Keratinocyte (primary cell): Measurements from ENCODE around the gene PTOV1. TPM values are rescaled to one million over a fixed set of nuclear protein-coding genes. Genes with fewer than 3 reads are reported as not detected.

ENCODE experiments used
- DNase-seq: peaks from one replicate; pipeline ENCODE4 v3.0.0-alpha.2; 2011; ENCODE audit warnings: low read depth, missing footprints, low spot score
- FAIRE-seq: peaks from 2 replicates; lab custom pipeline; 2011; peaks lifted over from hg19 to GRCh38; lab: Jason Lieb, UNC
- H2AFZ ChIP-seq: 2 replicates; pipeline ENCODE4 v1.6.0; 2012; ENCODE audit warnings: low read length, control low read depth, inconsistent platforms; ENCODE audit not compliant: control insufficient read depth
- H3K27ac ChIP-seq: 2 replicates; pipeline ENCODE4 v1.5.1; 2011; ENCODE audit warnings: low read length; ENCODE audit not compliant: control insufficient read depth, insufficient read depth
- H3K27me3 ChIP-seq: 3 replicates; pipeline ENCODE4 v1.6.0; 2011; ENCODE audit warnings: low read length; ENCODE audit not compliant: control insufficient read depth, insufficient read depth; ENCODE audit errors: extremely low read depth
- H3K36me3 ChIP-seq, 2 experiments: 2 replicates in 1 of 2; 3 replicates in 1 of 2; pipeline ENCODE4 v1.5.1; 2011; ENCODE audit warnings: low read length in 2 of 2, mild to moderate bottlenecking in 1 of 2; ENCODE audit not compliant: control insufficient read depth in 2 of 2, insufficient read depth in 2 of 2; ENCODE audit errors: extremely low read depth in 1 of 2
- H3K4me1 ChIP-seq: 3 replicates; pipeline ENCODE4 v1.5.1; 2011; ENCODE audit warnings: low read length; ENCODE audit not compliant: control insufficient read depth, insufficient read depth; ENCODE audit errors: extremely low read depth
- H3K4me2 ChIP-seq: 3 replicates; pipeline ENCODE4 v1.6.0; 2011; ENCODE audit warnings: low read depth, low read length; ENCODE audit not compliant: control insufficient read depth, insufficient read depth; ENCODE audit errors: extremely low read depth
- H3K4me3 ChIP-seq, 3 experiments: fragments of 200-600 bp in 1 of 3; sonication (generic) in 1 of 3; 2 replicates in 2 of 3; 3 replicates in 1 of 3; pipeline ENCODE4 v1.5.1; 2011 to 2016; ENCODE audit warnings: low read length in 3 of 3, mild to moderate bottlenecking in 3 of 3, control low read depth in 2 of 3, inconsistent platforms in 1 of 3, low read depth in 1 of 3, mixed read lengths in 1 of 3, mixed run types in 1 of 3, moderate library complexity in 1 of 3; ENCODE audit not compliant: control insufficient read depth in 2 of 3, insufficient read depth in 2 of 3; ENCODE audit errors: extremely low read depth in 1 of 3
- H3K79me2 ChIP-seq: 2 replicates; pipeline ENCODE4 v1.6.0; 2012; ENCODE audit warnings: low read length; ENCODE audit not compliant: control insufficient read depth, insufficient read depth
- H3K9ac ChIP-seq: 3 replicates; pipeline ENCODE4 v1.6.0; 2011; ENCODE audit warnings: low read length; ENCODE audit not compliant: control insufficient read depth, insufficient read depth; ENCODE audit errors: extremely low read depth
- H3K9me1 ChIP-seq: 3 replicates; pipeline ENCODE4 v1.6.0; 2011; ENCODE audit warnings: low read length; ENCODE audit not compliant: control insufficient read depth, insufficient read depth; ENCODE audit errors: extremely low read depth
- H3K9me3 ChIP-seq: 2 replicates; pipeline ENCODE4 v1.5.1; 2012; ENCODE audit warnings: low read depth, low read length; ENCODE audit not compliant: control insufficient read depth
- H4K20me1 ChIP-seq: 3 replicates; pipeline ENCODE4 v1.6.0; 2011; ENCODE audit warnings: low read length; ENCODE audit not compliant: control insufficient read depth, insufficient read depth; ENCODE audit errors: extremely low read depth
- CTCF ChIP-seq, 3 experiments: IDR thresholded peaks in 1 of 3; conservative IDR thresholded peaks in 1 of 3; optimal IDR thresholded peaks in 1 of 3; 2 replicates in 2 of 3; 3 replicates in 1 of 3; pipeline versions ENCODE3 to v1.5.1; 2011; ENCODE audit warnings: low read length in 3 of 3, mild to moderate bottlenecking in 3 of 3, moderate library complexity in 2 of 3, control low read depth in 1 of 3, inconsistent platforms in 1 of 3; ENCODE audit not compliant: insufficient read depth in 2 of 3; ENCODE audit errors: extremely low read depth in 1 of 3
- EZH2 ChIP-seq: IDR thresholded peaks from one replicate; pipeline ENCODE4 v1.6.1; 2012; ENCODE audit warnings: inconsistent platforms, mild to moderate bottlenecking, low read length, moderate library complexity
- dilution Hi-C: fragments of 300-500 bp; cut with MboI; formaldehyde crosslinking; loops from one replicate; pipeline ENCODE4 v1.7.0; 2020; ENCODE audit warnings: low sequenced_read_pairs; ENCODE audit not compliant: extremely low pct_ligation_motif_present
- polyA plus RNA-seq, 5 experiments: library from polyadenylated mRNA; depleted of rRNA in 3 of 5; stranded (reverse) in 3 of 5; stranded (forward) in 1 of 5; unstranded in 1 of 5; fragments of >200 nt; gene quantifications; 1 replicate in 1 of 5; 2 replicates in 3 of 5; 3 replicates in 1 of 5; pipeline versions ENCODE4 v1.2.1 to v1.2.3, GENCODE V29; 2011 to 2012; ENCODE audit warnings: missing spikeins in 2 of 5, low read depth in 1 of 5, low replicate concordance in 1 of 5

PTOV1 gene
- polyA plus RNA-seq, 1 donor (not counting 4 experiments of a cell fraction or from before 2014, with no cell fraction given) = 22.9 TPM

- Histone ChIP-seq H3K4me2 (no peak overlapping the region), H3K4me1 (no peaks in the 10 kb centered on the region), H3K79me2 (no peaks in the 10 kb centered on the region), H3K9ac (no peak overlapping the region), H3K9me3 (no peaks in the 10 kb centered on the region), H3K4me3 (no peak overlapping the region), H3K27ac (no peak overlapping the region), H4K20me1 (no peaks in the 10 kb centered on the region), H3K9me1 (no peaks in the 10 kb centered on the region), H3K27me3 (no peaks in the 10 kb centered on the region), H2AFZ (no peak overlapping the region), H3K36me3 (peaks cover 12 to 50% of the 10 kb centered on the region in 2 experiments)
- DNase-seq (no peak), FAIRE-seq (no peak)
- TF ChIP-seq CTCF (optimal IDR thresholded peaks at IDR 0.05 in 1 of 3, IDR thresholded peaks at IDR 0.05 in 1 of 3, conservative IDR thresholded peaks at IDR 0.05 in 1 of 3; ENCODE audit: extremely low read depth in 1 of 3, insufficient read depth in 2 of 3, low read length in 3 of 3) (no peak), EZH2 (no peak)
- dilution Hi-C loops = no loop called here
These were observed 20.2 kb upstream of the PTOV1 start for GRCh38 chr19:49830766-49831165.

GRCh38 chr19:49831592-49831991, 19.4 kb upstream of the PTOV1 start:
- H3K36me3 ChIP-seq = peaks cover 14 to 52% of the 10 kb centered on the region in 2 experiments

More at GRCh38 chr19:49831592-49831991, 19.4 kb upstream of the PTOV1 start:
- Histone ChIP-seq H3K27ac (no peak overlapping the region), H3K9me3 (no peaks in the 10 kb centered on the region), H2AFZ (no peak overlapping the region), H3K27me3 (no peaks in the 10 kb centered on the region), H3K4me1 (no peaks in the 10 kb centered on the region), H3K9me1 (no peaks in the 10 kb centered on the region), H3K4me3 (no peak overlapping the region), H3K4me2 (no peak overlapping the region), H3K9ac (no peak overlapping the region), H3K79me2 (no peaks in the 10 kb centered on the region), H4K20me1 (no peaks in the 10 kb centered on the region)
- FAIRE-seq = no peak
- dilution Hi-C loops = no loop called here
- no peak for DNase-seq
- TF ChIP-seq EZH2 = no peak
- no peak for TF ChIP-seq CTCF (optimal IDR thresholded peaks at IDR 0.05 in 1 of 3, IDR thresholded peaks at IDR 0.05 in 1 of 3, conservative IDR thresholded peaks at IDR 0.05 in 1 of 3; ENCODE audit: extremely low read depth in 1 of 3, insufficient read depth in 2 of 3, low read length in 3 of 3)
